Measurements from ENCODE around the gene DAP. TPM values are rescaled to one million over a fixed set of nuclear protein-coding genes. Genes with fewer than 3 reads are reported as not detected.

DAP gene
- polyA plus RNA-seq, 1 donor (not counting 4 experiments of a cell fraction or from before 2014, with no cell fraction given): 30.4 TPM

DNA sequence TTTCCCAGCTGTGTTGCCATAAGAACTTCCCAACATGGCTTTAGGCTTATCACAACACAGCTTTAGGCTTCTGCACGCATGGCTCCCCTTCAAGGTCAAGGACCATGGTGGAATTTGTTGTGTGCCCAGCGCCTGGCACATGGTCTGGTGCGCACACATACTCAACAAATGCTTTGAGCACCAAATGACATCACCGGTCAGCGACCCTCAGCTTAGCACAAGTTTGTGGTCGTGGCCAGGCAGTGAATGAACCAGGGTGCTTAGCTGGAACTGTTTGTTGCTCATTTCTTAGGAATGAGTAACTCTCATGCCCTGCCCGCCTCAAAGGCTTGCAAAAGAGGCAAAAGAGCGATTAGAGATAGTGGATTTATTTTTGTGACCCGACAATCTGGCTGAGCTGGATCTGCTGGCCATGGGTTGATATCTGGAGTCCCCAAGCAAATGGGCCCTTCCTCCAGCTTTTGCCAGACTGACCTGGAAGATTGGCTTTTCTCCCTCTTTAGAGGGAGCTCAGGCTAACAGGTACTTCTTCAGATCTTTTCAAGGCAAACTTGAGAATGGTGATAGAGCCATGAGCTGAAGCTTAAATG, 58.9 kb downstream of the DAP start:
- H3K27me3 ChIP-seq (ENCODE audit: control insufficient read depth, extremely low read depth, insufficient read depth, low read length): no peaks in the 10 kb centered on the region
- H2AFZ ChIP-seq (ENCODE audit: control insufficient read depth, low read length): no peak overlapping the region
- peaks cover 2% of the 10 kb centered on the region for H3K79me2 ChIP-seq (ENCODE audit: control insufficient read depth, insufficient read depth, low read length)
- no peaks in the 10 kb centered on the region for H3K36me3 ChIP-seq (ENCODE audit: control insufficient read depth in 2 of 2, extremely low read depth in 1 of 2, insufficient read depth in 2 of 2, low read length in 2 of 2)
- peak overlapping the region; percentile 63 for H3K4me2 ChIP-seq (ENCODE audit: control insufficient read depth, extremely low read depth, insufficient read depth, low read depth, low read length)
- H3K4me3 ChIP-seq (ENCODE audit: control insufficient read depth in 2 of 3, extremely low read depth in 1 of 3, insufficient read depth in 2 of 3, low read depth in 1 of 3, low read length in 3 of 3): peak overlapping the region in 2 of 3 experiments; percentile 8 to 32
- TF ChIP-seq CTCF (optimal IDR thresholded peaks at IDR 0.05 in 1 of 3, IDR thresholded peaks at IDR 0.05 in 1 of 3, conservative IDR thresholded peaks at IDR 0.05 in 1 of 3; ENCODE audit: extremely low read depth in 1 of 3, insufficient read depth in 2 of 3, low read length in 3 of 3) (no peak), EZH2 (IDR thresholded peaks at IDR 0.05; ENCODE audit: low read length) (no peak)
- H3K9ac ChIP-seq (ENCODE audit: control insufficient read depth, extremely low read depth, insufficient read depth, low read length): peak overlapping the region; percentile 58
- H4K20me1 ChIP-seq (ENCODE audit: control insufficient read depth, extremely low read depth, insufficient read depth, low read length): no peaks in the 10 kb centered on the region
- H3K9me1 ChIP-seq (ENCODE audit: control insufficient read depth, extremely low read depth, insufficient read depth, low read length): no peaks in the 10 kb centered on the region
- FAIRE-seq (peak; percentile 13), DNase-seq (ENCODE audit: low read depth, low spot score) (no peak)
- dilution Hi-C loops (cut with MboI; ENCODE audit: extremely low pct_ligation_motif_present, low sequenced_read_pairs): no loop called here
- H3K4me1 ChIP-seq (ENCODE audit: control insufficient read depth, extremely low read depth, insufficient read depth, low read length): peaks cover 56% of the 10 kb centered on the region
- H3K27ac ChIP-seq (ENCODE audit: control insufficient read depth, insufficient read depth, low read length): peak overlapping the region; percentile 89
- H3K9me3 ChIP-seq (ENCODE audit: control insufficient read depth, low read depth, low read length): no peaks in the 10 kb centered on the region

DNA sequence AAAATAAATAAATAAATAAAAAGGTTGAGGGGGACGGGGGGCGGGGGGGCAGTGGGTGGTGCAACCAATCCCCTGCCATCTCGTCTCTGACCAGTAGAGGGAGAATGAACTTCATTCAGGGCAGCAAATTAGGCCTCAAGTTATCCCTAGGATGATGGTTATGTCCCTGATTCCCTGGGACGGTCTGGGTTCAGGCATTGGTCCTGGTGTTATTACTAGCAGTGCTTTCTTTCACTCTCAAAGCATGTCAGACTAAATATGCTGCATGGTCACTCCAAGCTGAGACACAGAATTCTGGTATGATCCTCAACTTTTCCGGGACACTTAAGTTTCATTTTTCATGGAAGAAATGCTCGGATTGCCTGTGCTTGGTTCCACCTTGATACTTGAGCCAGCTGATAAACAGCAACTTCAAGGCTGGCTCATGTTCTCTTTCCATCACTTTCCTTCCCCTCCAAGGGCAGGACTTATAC, 59.4 kb downstream of the DAP start:
- TF ChIP-seq CTCF (optimal IDR thresholded peaks at IDR 0.05 in 1 of 3, IDR thresholded peaks at IDR 0.05 in 1 of 3, conservative IDR thresholded peaks at IDR 0.05 in 1 of 3; ENCODE audit: extremely low read depth in 1 of 3, insufficient read depth in 2 of 3, low read length in 3 of 3) (peak in 2 of 3 experiments; percentile 37 to 78), EZH2 (IDR thresholded peaks at IDR 0.05; ENCODE audit: low read length) (no peak)
- H3K79me2 ChIP-seq (ENCODE audit: control insufficient read depth, insufficient read depth, low read length): peaks cover 2% of the 10 kb centered on the region
- DNase-seq (ENCODE audit: low read depth, low spot score) (no peak), FAIRE-seq (no peak)
- peak overlapping the region; percentile 89 for H3K27ac ChIP-seq (ENCODE audit: control insufficient read depth, insufficient read depth, low read length)
- dilution Hi-C loops (cut with MboI; ENCODE audit: extremely low pct_ligation_motif_present, low sequenced_read_pairs): no loop called here
- H3K9me1 ChIP-seq (ENCODE audit: control insufficient read depth, extremely low read depth, insufficient read depth, low read length): no peaks in the 10 kb centered on the region
- H2AFZ ChIP-seq (ENCODE audit: control insufficient read depth, low read length): no peak overlapping the region
- H3K4me2 ChIP-seq (ENCODE audit: control insufficient read depth, extremely low read depth, insufficient read depth, low read depth, low read length): no peak overlapping the region
- no peak overlapping the region for H3K4me3 ChIP-seq (ENCODE audit: control insufficient read depth in 2 of 3, extremely low read depth in 1 of 3, insufficient read depth in 2 of 3, low read depth in 1 of 3, low read length in 3 of 3)
- peaks cover 51% of the 10 kb centered on the region for H3K4me1 ChIP-seq (ENCODE audit: control insufficient read depth, extremely low read depth, insufficient read depth, low read length)
- no peak overlapping the region for H3K9ac ChIP-seq (ENCODE audit: control insufficient read depth, extremely low read depth, insufficient read depth, low read length)
- H3K9me3 ChIP-seq (ENCODE audit: control insufficient read depth, low read depth, low read length): no peaks in the 10 kb centered on the region
- no peaks in the 10 kb centered on the region for H4K20me1 ChIP-seq (ENCODE audit: control insufficient read depth, extremely low read depth, insufficient read depth, low read length)
- H3K27me3 ChIP-seq (ENCODE audit: control insufficient read depth, extremely low read depth, insufficient read depth, low read length): no peaks in the 10 kb centered on the region
- H3K36me3 ChIP-seq (ENCODE audit: control insufficient read depth in 2 of 2, extremely low read depth in 1 of 2, insufficient read depth in 2 of 2, low read length in 2 of 2): no peaks in the 10 kb centered on the region

Measured in keratinocyte (primary cell).